C4-2B (cell line): Measurements from ENCODE around the gene ANKRD36.
"Not testable (repeated sequence)": the region's sequence is repeated elsewhere in the genome, so short reads cannot be mapped to it uniquely, and the experiment has no call there.

Source experiments
- CTCF ChIP-seq: fragments of 450-650 bp; conservative IDR thresholded peaks from 2 replicates; pipeline ENCODE4 v1.5.1; 2017; ENCODE audit warnings: mild to moderate bottlenecking
- ZFX ChIP-seq: fragments of 450-650 bp; IDR thresholded peaks from 2 replicates; pipeline ENCODE4 v1.6.1; 2017

GRCh38 chr2:97168583-97168982 lies 55.6 kb downstream of the ANKRD36 start:
- not testable (repeated sequence) for TF ChIP-seq CTCF, ZFX
